HepG2 (cell line): ENCODE results near the gene STMN3.

Source experiments
- ETV6 ChIP-seq: sonication (generic); formaldehyde crosslinking; conservative IDR thresholded peaks from 2 replicates; pipeline ENCODE4 v1.4.0; 2020; ENCODE audit warnings: missing genetic modification reagents
- ZNF570 ChIP-seq: sonication (generic); formaldehyde crosslinking; IDR thresholded peaks from 2 replicates; pipeline ENCODE4 v1.4.0; 2020; ENCODE audit warnings: mild to moderate bottlenecking, missing genetic modification reagents, borderline replicate concordance
- TF ChIP-seq, protein P1 (sequence below): sonication (generic); formaldehyde crosslinking; IDR thresholded peaks from 2 replicates; pipeline ENCODE4 v1.8.1; 2023; ENCODE audit warnings: missing genetic modification reagents, inconsistent platforms, borderline replicate concordance
- TF ChIP-seq, protein P2 (sequence below): sonication (generic); formaldehyde crosslinking; IDR thresholded peaks from 2 replicates; pipeline ENCODE4 v1.4.0; 2020; ENCODE audit warnings: missing genetic modification reagents

DNA sequence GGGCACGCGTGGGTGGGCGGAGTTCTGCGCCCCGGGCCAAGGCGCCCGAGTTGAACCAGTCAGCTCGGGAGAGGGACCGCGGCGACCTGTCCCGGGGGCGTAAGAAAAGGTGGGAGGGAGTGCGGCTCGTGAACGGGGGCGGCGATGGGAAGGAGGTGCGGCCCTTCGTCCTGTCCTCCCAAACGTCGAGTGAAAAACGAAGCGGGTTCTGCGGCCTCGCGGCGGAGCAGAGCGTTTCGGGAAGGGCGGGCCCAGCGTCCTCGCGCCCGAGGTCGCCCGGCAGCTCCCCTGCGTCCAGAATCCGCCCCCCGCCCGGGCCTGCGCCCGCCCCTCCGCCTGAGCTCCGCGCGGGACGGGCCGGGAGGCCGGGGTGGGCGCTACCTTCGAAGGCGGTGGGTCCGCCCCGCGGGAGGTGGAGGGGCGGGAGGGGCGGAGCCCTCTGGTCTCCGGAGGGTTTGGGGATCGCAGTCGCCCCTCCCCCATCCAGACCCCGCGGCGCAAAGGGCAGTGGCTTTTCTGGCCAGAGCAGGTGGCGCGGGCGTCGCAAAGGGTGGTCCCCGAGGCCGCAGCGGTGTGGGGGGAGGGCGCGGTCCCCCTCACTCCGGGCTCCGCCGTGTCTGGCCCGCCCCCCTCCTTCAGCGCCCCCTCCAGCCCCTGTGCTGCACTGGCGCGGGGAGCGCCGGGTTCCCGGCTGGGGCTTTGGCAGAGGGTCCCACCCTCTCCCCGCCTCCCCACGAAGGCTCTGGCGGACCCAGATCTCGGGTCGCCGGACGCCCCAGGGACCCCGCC lies 838 bp downstream of the STMN3 start:
- TF ChIP-seq ZNF570 (CRISPR knock-in tag) (no peak; the same call in 1 of the 2 replicates), ETV6 (CRISPR knock-in tag) (no peak)
- TF ChIP-seq, protein P1, sequence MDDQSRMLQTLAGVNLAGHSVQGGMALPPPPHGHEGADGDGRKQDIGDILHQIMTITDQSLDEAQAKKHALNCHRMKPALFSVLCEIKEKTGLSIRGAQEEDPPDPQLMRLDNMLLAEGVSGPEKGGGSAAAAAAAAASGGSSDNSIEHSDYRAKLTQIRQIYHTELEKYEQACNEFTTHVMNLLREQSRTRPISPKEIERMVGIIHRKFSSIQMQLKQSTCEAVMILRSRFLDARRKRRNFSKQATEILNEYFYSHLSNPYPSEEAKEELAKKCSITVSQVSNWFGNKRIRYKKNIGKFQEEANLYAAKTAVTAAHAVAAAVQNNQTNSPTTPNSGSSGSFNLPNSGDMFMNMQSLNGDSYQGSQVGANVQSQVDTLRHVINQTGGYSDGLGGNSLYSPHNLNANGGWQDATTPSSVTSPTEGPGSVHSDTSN (CRISPR knock-in tag): no peak
- TF ChIP-seq, protein P2, sequence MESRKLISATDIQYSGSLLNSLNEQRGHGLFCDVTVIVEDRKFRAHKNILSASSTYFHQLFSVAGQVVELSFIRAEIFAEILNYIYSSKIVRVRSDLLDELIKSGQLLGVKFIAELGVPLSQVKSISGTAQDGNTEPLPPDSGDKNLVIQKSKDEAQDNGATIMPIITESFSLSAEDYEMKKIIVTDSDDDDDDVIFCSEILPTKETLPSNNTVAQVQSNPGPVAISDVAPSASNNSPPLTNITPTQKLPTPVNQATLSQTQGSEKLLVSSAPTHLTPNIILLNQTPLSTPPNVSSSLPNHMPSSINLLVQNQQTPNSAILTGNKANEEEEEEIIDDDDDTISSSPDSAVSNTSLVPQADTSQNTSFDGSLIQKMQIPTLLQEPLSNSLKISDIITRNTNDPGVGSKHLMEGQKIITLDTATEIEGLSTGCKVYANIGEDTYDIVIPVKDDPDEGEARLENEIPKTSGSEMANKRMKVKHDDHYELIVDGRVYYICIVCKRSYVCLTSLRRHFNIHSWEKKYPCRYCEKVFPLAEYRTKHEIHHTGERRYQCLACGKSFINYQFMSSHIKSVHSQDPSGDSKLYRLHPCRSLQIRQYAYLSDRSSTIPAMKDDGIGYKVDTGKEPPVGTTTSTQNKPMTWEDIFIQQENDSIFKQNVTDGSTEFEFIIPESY (CRISPR knock-in tag): no peak
